Astrocyte of the cerebellum (primary cell): ENCODE results near the gene ZNF839.

Experiments used
- DNase-seq: peaks from one replicate; pipeline ENCODE4 v3.0.0-alpha.2; 2011; ENCODE audit warnings: low read depth
- H3K4me3 ChIP-seq: 2 replicates; pipeline ENCODE4 v1.5.1; 2011; ENCODE audit warnings: mild to moderate bottlenecking, low read depth, low read length, moderate library complexity
- in situ Hi-C: cut with HindIII; loops from 2 replicates; pipeline ENCODE4 v1.10.0; 2017; ENCODE audit warnings: low sequenced_read_pairs
- TF ChIP-seq, protein P1 (sequence below): IDR thresholded peaks from 2 replicates; pipeline ENCODE4 v1.5.1; 2012; ENCODE audit warnings: low read length, low read depth, moderate library complexity, mild to moderate bottlenecking; ENCODE audit errors: missing control alignments

Gene ZNF839

DNA sequence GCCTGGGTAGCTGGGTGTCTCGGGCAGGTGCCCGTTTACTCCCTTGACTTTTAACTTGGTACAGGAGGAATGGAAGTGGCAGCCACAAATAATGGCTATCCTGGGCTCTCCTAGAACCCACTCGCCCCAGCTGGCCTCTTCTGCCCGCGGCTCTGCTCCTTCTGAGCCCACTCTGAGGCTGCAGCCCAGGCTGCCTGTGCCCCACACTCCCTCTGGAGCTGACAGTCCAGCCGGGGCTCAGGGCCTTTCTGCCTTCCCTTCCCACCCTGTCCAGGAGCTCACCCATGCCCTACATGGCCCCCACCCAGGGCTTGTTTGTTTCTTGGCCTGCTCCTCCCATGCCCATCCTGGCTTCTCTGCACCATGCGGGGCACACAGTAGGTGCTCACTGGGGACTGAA is 15.6 kb downstream of the ZNF839 start:
- DNase-seq: no peak
- TF ChIP-seq, protein P1, sequence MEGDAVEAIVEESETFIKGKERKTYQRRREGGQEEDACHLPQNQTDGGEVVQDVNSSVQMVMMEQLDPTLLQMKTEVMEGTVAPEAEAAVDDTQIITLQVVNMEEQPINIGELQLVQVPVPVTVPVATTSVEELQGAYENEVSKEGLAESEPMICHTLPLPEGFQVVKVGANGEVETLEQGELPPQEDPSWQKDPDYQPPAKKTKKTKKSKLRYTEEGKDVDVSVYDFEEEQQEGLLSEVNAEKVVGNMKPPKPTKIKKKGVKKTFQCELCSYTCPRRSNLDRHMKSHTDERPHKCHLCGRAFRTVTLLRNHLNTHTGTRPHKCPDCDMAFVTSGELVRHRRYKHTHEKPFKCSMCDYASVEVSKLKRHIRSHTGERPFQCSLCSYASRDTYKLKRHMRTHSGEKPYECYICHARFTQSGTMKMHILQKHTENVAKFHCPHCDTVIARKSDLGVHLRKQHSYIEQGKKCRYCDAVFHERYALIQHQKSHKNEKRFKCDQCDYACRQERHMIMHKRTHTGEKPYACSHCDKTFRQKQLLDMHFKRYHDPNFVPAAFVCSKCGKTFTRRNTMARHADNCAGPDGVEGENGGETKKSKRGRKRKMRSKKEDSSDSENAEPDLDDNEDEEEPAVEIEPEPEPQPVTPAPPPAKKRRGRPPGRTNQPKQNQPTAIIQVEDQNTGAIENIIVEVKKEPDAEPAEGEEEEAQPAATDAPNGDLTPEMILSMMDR: no peak
- in situ Hi-C loops: no loop called here
- H3K4me3 ChIP-seq: no peak overlapping the region

DNA sequence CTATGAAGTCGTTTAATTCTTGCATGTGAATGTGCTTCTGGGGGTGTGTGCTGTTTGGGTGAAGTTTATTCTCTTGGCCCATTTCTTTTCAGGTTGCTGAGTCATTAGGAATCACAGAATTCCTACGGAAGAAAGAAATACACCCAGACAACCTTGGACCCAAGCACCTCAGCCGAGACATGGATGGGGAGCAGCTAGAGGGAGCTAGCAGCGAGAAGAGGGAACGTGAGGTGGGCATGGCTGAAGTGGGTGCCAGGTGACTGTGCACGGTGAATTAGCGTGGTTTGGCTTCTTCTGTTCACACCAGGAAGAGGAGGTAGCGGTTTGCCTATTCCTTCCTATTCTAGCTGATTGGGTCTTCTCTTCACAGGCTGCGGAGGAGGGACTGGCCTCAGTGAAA is 19.2 kb downstream of the ZNF839 start:
- no peak for DNase-seq
- in situ Hi-C loops: no loop called here
- H3K4me3 ChIP-seq: no peak overlapping the region
- TF ChIP-seq, protein P1: no peak

DNA sequence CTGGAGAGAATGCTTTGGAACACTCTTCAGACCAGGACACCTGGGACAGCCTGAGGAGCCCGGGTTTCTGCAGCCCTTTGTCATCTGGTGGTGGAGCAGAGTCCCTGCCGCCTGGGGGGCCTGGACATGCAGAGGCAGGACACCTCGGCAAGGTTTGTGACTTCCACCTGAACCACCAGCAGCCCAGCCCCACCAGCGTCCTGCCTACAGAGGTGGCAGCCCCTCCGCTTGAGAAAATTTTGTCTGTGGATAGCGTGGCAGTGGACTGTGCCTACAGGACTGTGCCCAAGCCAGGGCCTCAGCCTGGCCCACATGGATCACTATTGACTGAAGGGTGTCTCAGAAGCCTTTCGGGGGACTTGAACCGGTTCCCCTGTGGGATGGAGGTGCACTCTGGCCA is 22.0 kb downstream of the ZNF839 start:
- no peak overlapping the region for H3K4me3 ChIP-seq
- no peak for DNase-seq
- TF ChIP-seq, protein P1: no peak
- in situ Hi-C loops: no loop called here

DNA sequence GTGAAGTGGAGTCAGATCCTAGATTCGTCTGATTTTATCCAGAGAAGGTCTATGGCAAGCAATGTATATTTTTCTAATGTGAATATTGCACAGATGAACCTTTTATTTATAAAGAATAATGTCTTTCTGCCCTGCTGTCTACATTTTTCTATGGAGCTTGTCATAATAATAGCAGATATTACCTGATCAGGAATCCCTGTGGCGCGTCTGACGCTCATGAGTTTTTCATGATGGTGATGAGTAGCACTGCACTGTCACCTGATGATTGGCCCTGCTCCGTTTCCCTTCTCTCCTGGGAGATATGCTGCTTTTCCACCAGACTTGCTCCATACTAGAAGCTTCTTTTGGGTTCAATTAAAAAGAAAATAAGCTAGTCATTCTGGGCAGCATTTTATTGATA is 22.7 kb downstream of the ZNF839 start:
- no peak overlapping the region for H3K4me3 ChIP-seq
- TF ChIP-seq, protein P1: no peak
- no peak for DNase-seq
- in situ Hi-C loops: no loop called here

DNA sequence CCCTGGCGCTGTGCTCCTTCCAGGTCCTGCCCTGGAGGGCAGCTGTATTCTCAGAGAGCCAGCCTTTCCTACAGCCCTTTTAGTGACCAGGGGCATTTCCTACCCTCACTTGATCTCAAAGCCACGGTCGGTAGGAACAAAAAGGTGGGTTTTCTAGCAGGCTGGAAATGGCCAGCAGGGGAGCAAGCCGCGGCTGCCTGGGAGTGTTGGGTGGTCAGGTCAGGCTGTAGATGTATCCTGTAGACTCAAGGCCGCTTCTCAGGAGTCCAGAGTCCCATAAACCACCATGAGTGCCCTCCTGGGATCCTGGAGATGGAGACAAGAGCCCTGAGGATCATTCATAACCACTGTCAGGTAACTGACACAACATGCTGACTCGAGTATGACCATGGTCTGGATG is 24.5 kb downstream of the ZNF839 start:
- no peak overlapping the region for H3K4me3 ChIP-seq
- no peak for DNase-seq
- in situ Hi-C loops: no loop called here
- TF ChIP-seq, protein P1: no peak

DNA sequence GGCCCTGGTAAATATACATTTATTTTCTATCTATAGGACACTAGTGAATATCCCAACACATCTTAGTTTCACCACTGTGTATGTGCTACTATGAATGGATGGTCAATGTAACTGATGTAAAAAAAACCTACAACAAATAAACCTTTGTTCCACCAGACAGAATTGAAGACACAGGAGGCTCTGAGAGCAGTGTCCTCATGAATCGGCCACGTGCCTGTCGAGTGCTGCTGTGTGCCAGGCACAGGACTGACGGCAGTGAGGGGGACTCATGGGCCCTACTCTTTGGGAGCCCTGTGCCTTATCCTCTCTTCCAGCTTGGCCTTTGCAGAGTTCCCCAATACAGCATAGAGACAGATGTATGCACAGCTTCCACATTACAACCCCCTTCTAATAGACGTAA is 24.9 kb downstream of the ZNF839 start:
- no peak for DNase-seq
- in situ Hi-C loops: no loop called here
- no peak overlapping the region for H3K4me3 ChIP-seq
- TF ChIP-seq, protein P1: no peak

DNA sequence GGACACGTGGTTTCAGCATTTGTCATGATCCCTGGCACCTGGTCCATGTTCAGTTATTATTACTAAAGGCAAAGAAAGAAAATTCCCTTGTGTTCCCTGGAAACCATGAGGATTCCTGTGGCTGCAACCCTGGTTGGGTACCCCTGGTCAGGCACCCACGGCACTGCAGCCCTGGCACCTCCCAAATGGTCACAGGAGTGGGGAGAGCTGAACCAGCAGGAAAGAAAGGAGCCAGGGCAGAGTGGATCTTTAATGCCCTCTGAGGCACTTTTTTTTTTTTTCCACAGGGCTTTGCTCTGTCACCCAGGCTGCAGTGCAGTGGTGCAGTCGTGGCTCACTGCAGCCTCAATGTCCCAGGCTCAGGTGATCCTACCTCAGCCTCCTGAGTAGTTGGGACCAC is 25.7 kb downstream of the ZNF839 start:
- in situ Hi-C loops: no loop called here

More for the DNA sequence above, 25.7 kb downstream of the ZNF839 start:
- TF ChIP-seq, protein P1: no peak
- no peak overlapping the region for H3K4me3 ChIP-seq
- DNase-seq: no peak
